WTC11 (cell line): ENCODE data around the gene AHSA1. TPM values are rescaled to one million over a fixed set of nuclear protein-coding genes. Genes with fewer than 3 reads are reported as not detected.
A peak's percentile ranks its signal among the peaks of the same experiment; 100 is the strongest.

Experiments used
- ATAC-seq: fragments of 200-7000 bp; cut with Tn5 transposase; 2 replicates; pipeline ENCODE4 v1.10.0; 2021; ENCODE audit warnings: mild to moderate bottlenecking, moderate library complexity
- CTCF ChIA-PET: fragments of 300-600 bp; sonication (Branson Sonifier 250); formaldehyde crosslinking; loops from one replicate; lab custom pipeline; 2021; ENCODE audit warnings: antibody characterized with exemption; lab: Charles Lee
- POLR2A ChIA-PET: fragments of 350-600 bp; sonication (Branson Sonifier 250); formaldehyde crosslinking; loops from one replicate; lab custom pipeline; 2021; ENCODE audit warnings: antibody characterized with exemption; lab: Charles Lee
- DNase-seq: peaks from one replicate; pipeline ENCODE4 v3.0.0; 2021; ENCODE audit warnings: low spot score
- H3K27ac Mint-ChIP-seq: 2 replicates; pipeline ENCODE4 v1.8.0; 2021; ENCODE audit warnings: mixed read lengths
- H3K27me3 Mint-ChIP-seq: 2 replicates; pipeline ENCODE4 v1.8.0; 2021; ENCODE audit warnings: low read depth, mild to moderate bottlenecking, moderate library complexity, mixed read lengths
- H3K36me3 Mint-ChIP-seq: 2 replicates; pipeline ENCODE4 v1.8.0; 2021; ENCODE audit warnings: mixed read lengths
- H3K4me1 Mint-ChIP-seq: 2 replicates; pipeline ENCODE4 v1.8.0; 2022; ENCODE audit warnings: mixed read lengths
- H3K4me3 Mint-ChIP-seq: 2 replicates; pipeline ENCODE4 v1.8.0; 2021; ENCODE audit warnings: mild to moderate bottlenecking, moderate library complexity, mixed read lengths
- H3K9me3 Mint-ChIP-seq: 2 replicates; pipeline ENCODE4 v1.8.0; 2021; ENCODE audit warnings: mixed read lengths
- AR ChIP-seq: fragments of 250-450 bp; sonication (Bioruptor Pico); IDR thresholded peaks from 2 replicates; pipeline ENCODE4 v1.9.0; 2021; ENCODE audit warnings: mild to moderate bottlenecking
- E2F1 ChIP-seq: sonication (generic); formaldehyde crosslinking; IDR thresholded peaks from 2 replicates; pipeline ENCODE4 v1.8.0; 2022; ENCODE audit warnings: mild to moderate bottlenecking, missing genetic modification reagents
- EMX1 ChIP-seq: fragments of 250-450 bp; sonication (Bioruptor Pico); IDR thresholded peaks from 2 replicates; pipeline ENCODE4 v1.8.0; 2021; ENCODE audit warnings: mild to moderate bottlenecking
- FOXK1 ChIP-seq: sonication (generic); formaldehyde crosslinking; IDR thresholded peaks from 2 replicates; pipeline ENCODE4 v1.8.0; 2022; ENCODE audit warnings: mild to moderate bottlenecking, moderate library complexity, missing genetic modification reagents
- GABPB1 ChIP-seq: sonication (generic); formaldehyde crosslinking; IDR thresholded peaks from 2 replicates; pipeline ENCODE4 v1.8.1; 2023; ENCODE audit warnings: mild to moderate bottlenecking, missing genetic modification reagents
- KAT7 ChIP-seq: sonication (generic); formaldehyde crosslinking; IDR thresholded peaks from 2 replicates; pipeline ENCODE4 v1.8.1; 2023; ENCODE audit warnings: missing genetic modification reagents, mild to moderate bottlenecking, borderline replicate concordance
- OVOL2 ChIP-seq: fragments of 250-450 bp; sonication (Bioruptor Pico); IDR thresholded peaks from 2 replicates; pipeline ENCODE4 v1.9.0; 2021; ENCODE audit warnings: mild to moderate bottlenecking, borderline replicate concordance
- PREB ChIP-seq: sonication (generic); formaldehyde crosslinking; IDR thresholded peaks from 2 replicates; pipeline ENCODE4 v1.8.1; 2022; ENCODE audit warnings: mild to moderate bottlenecking, missing genetic modification reagents, moderate library complexity, borderline replicate concordance
- RORB ChIP-seq: fragments of 250-450 bp; sonication (Bioruptor Pico); IDR thresholded peaks from 2 replicates; pipeline ENCODE4 v1.9.0; 2021; ENCODE audit warnings: mild to moderate bottlenecking
- TCF7 ChIP-seq: sonication (generic); formaldehyde crosslinking; IDR thresholded peaks from 2 replicates; pipeline ENCODE4 v1.8.0; 2022; ENCODE audit warnings: mild to moderate bottlenecking, low read depth, missing genetic modification reagents, moderate library complexity
- TEAD4 ChIP-seq: sonication (generic); formaldehyde crosslinking; IDR thresholded peaks from 2 replicates; pipeline ENCODE4 v1.8.0; 2022; ENCODE audit warnings: mild to moderate bottlenecking, missing genetic modification reagents
- ZBTB43 ChIP-seq: sonication (generic); formaldehyde crosslinking; IDR thresholded peaks from 2 replicates; pipeline ENCODE4 v1.8.1; 2023; ENCODE audit warnings: mild to moderate bottlenecking, missing genetic modification reagents
- ZNF138 ChIP-seq: sonication (generic); formaldehyde crosslinking; conservative IDR thresholded peaks from 2 replicates; pipeline ENCODE4 v1.8.1; 2022; ENCODE audit warnings: mild to moderate bottlenecking, moderate library complexity, missing genetic modification reagents
- ZNF232 ChIP-seq: sonication (generic); formaldehyde crosslinking; IDR thresholded peaks from 2 replicates; pipeline ENCODE4 v1.8.0; 2022; ENCODE audit warnings: mild to moderate bottlenecking, missing genetic modification reagents
- ZNF396 ChIP-seq: fragments of 250-450 bp; sonication (Bioruptor Pico); IDR thresholded peaks from 2 replicates; pipeline ENCODE4 v1.8.0; 2021; ENCODE audit warnings: mild to moderate bottlenecking, moderate library complexity, borderline replicate concordance
- ZNF423 ChIP-seq: fragments of 250-450 bp; sonication (Bioruptor Pico); IDR thresholded peaks from 2 replicates; pipeline ENCODE4 v2.1.2; 2022; ENCODE audit warnings: mild to moderate bottlenecking, moderate library complexity
- ZSCAN18 ChIP-seq: fragments of 250-450 bp; sonication (Bioruptor Pico); IDR thresholded peaks from 2 replicates; pipeline ENCODE4 v2.1.2; 2022; ENCODE audit warnings: mild to moderate bottlenecking, moderate library complexity
- total RNA-seq: library from RNA; stranded (reverse); gene quantifications from 3 replicates; pipeline ENCODE4 v1.2.3, GENCODE V29; 2021

AHSA1 gene
- total RNA-seq, 1 experiment from 2014 or later: 186 TPM

GRCh38 chr14:77470224-77470870 lies 12.5 kb downstream of the AHSA1 start:
- TF ChIP-seq FOXK1 (no peak), ZNF423 (CRISPR knock-in tag) (peak; percentile 44; the same call in 1 of the 2 replicates)
- TF ChIP-seq, all 79 proteins: peak for 1
- DNase-seq (no peak), ATAC-seq (peak; percentile 52)
- H3K4me3 Mint-ChIP-seq: no peak overlapping the region
- ChIA-PET POLR2A (no interaction called here), CTCF (interaction anchor here (3.0 kb wide), 1 partner anchor 11 kb away, joined by 18 read pairs; no protein-coding TSS in a partner anchor)
- H3K36me3 Mint-ChIP-seq: peaks cover 35% of the 10 kb centered on the region
- no peaks in the 10 kb centered on the region for H3K27me3 Mint-ChIP-seq
- H3K27ac Mint-ChIP-seq: peak overlapping the region; percentile 62
- H3K4me1 Mint-ChIP-seq: peaks cover 31% of the 10 kb centered on the region
- H3K9me3 Mint-ChIP-seq: no peaks in the 10 kb centered on the region

GRCh38 chr14:77473921-77474320 lies 16.0 kb downstream of the AHSA1 start:
- Mint-ChIP-seq H3K9me3 (no peaks in the 10 kb centered on the region), H3K4me1 (peaks cover 34% of the 10 kb centered on the region), H3K36me3 (peaks cover 5% of the 10 kb centered on the region)
- ChIA-PET CTCF (no interaction called here), POLR2A (interaction anchor here (1.3 kb wide), 1 partner anchor 17 kb away, joined by 3 read pairs; the partner anchor contains the start of gene VIPAS39)
- no peak for DNase-seq
- no peak for TF ChIP-seq ZNF138 (CRISPR knock-in tag)
- no peak for TF ChIP-seq KAT7 (CRISPR knock-in tag)
- no peak for TF ChIP-seq EMX1
- no peak for TF ChIP-seq AR (CRISPR knock-in tag)
- TF ChIP-seq ZNF396: no peak
- TF ChIP-seq OVOL2 (CRISPR knock-in tag): no peak
- no peak for TF ChIP-seq GABPB1 (CRISPR knock-in tag)
- TF ChIP-seq ZSCAN18: no peak
- no peak for TF ChIP-seq ZBTB43
- TF ChIP-seq ZNF232 (CRISPR knock-in tag): no peak
- TF ChIP-seq RORB (CRISPR knock-in tag): no peak
- TF ChIP-seq TEAD4 (CRISPR knock-in tag): no peak
- no peak for TF ChIP-seq PREB
- TF ChIP-seq TCF7: no peak
- TF ChIP-seq E2F1: no peak
- TF ChIP-seq, all 79 proteins: peak for 0
- no peak overlapping the region for H3K27ac Mint-ChIP-seq
- ATAC-seq: no peak
- H3K27me3 Mint-ChIP-seq: no peaks in the 10 kb centered on the region
- H3K4me3 Mint-ChIP-seq: no peak overlapping the region
